H1 (cell line): ENCODE data around the gene MBD5. TPM values are rescaled to one million over a fixed set of nuclear protein-coding genes. Genes with fewer than 3 reads are reported as not detected.

Experiments
- CTCF ChIA-PET: fragments of 300-600 bp; sonication (Branson Sonifier 250); formaldehyde crosslinking; loops from one replicate; lab custom pipeline; 2021; ENCODE audit not compliant: partially characterized antibody; lab: Charles Lee
- POLR2A ChIA-PET: fragments of 300-600 bp; sonication (Branson Sonifier 250); formaldehyde crosslinking; loops from one replicate; lab custom pipeline; 2021; ENCODE audit warnings: inconsistent platforms; ENCODE audit not compliant: partially characterized antibody; lab: Charles Lee
- DNase-seq, 2 experiments: peaks; one replicate each; pipeline versions ENCODE4 v3.0.0 to v3.0.0-alpha.2; 2010 to 2022; ENCODE audit warnings: low spot score in 2 of 2, low read depth in 1 of 2, mixed read lengths in 1 of 2
- FAIRE-seq: peaks from 2 replicates; lab custom pipeline; 2011; peaks lifted over from hg19 to GRCh38; lab: Jason Lieb, UNC
- H2AFZ ChIP-seq: 2 replicates; pipeline ENCODE4 v1.8.1; 2012; ENCODE audit warnings: low read length, inconsistent platforms
- H2AK5ac ChIP-seq: 2 replicates; pipeline ENCODE4 v1.6.1; 2013; ENCODE audit warnings: low read depth, low read length
- H2BK120ac ChIP-seq: replicated peaks from 2 replicates; pipeline ENCODE3; 2013; ENCODE audit warnings: low read depth, low read length, inconsistent platforms
- H2BK12ac ChIP-seq: 2 replicates; pipeline ENCODE4 v1.6.1; 2013; ENCODE audit warnings: low read depth, low read length
- H2BK15ac ChIP-seq: 2 replicates; pipeline ENCODE4 v1.6.1; 2013; ENCODE audit warnings: low read length
- H2BK20ac ChIP-seq: 2 replicates; pipeline ENCODE4 v1.6.1; 2013; ENCODE audit warnings: low read length
- H2BK5ac ChIP-seq: 2 replicates; pipeline ENCODE4 v1.6.1; 2013; ENCODE audit warnings: low read depth, low read length
- H3K14ac ChIP-seq: 2 replicates; pipeline ENCODE4 v1.6.1; 2013; ENCODE audit warnings: inconsistent platforms; ENCODE audit not compliant: insufficient read length
- H3K18ac ChIP-seq: 2 replicates; pipeline ENCODE4 v1.6.1; 2013; ENCODE audit warnings: low read length; ENCODE audit errors: extremely low read depth
- H3K23ac ChIP-seq: 2 replicates; pipeline ENCODE4 v1.6.1; 2013; ENCODE audit warnings: inconsistent platforms; ENCODE audit not compliant: insufficient read length
- H3K23me2 ChIP-seq: 2 replicates; pipeline ENCODE4 v1.6.1; 2013; ENCODE audit warnings: low read depth, low read length
- H3K27ac ChIP-seq: 2 replicates; pipeline ENCODE4 v1.6.1; 2011; ENCODE audit warnings: low read depth, low read length, inconsistent platforms
- H3K27me3 ChIP-seq, 4 experiments: replicated peaks in 1 of 4; 1 replicate in 1 of 4; 2 replicates in 3 of 4; pipeline versions ENCODE4 v1.6.1 to v1.8.1; 2011 to 2013; ENCODE audit warnings: low read length in 3 of 4, mild to moderate bottlenecking in 3 of 4, inconsistent platforms in 2 of 4, mixed read lengths in 2 of 4, moderate library complexity in 1 of 4; ENCODE audit not compliant: control insufficient read depth in 3 of 4, insufficient read depth in 3 of 4; ENCODE audit errors: extremely low read depth in 1 of 4
- H3K36me3 ChIP-seq, 4 experiments: 2 replicates each; pipeline versions ENCODE4 v1.6.1 to v1.8.1; 2011 to 2013; ENCODE audit warnings: mild to moderate bottlenecking in 4 of 4, low read length in 3 of 4, moderate library complexity in 2 of 4, control low read depth in 1 of 4, inconsistent platforms in 1 of 4; ENCODE audit not compliant: insufficient read depth in 4 of 4, control insufficient read depth in 2 of 4
- H3K4ac ChIP-seq: replicated peaks from 2 replicates; pipeline ENCODE3; 2013; ENCODE audit warnings: low read length, low read depth, mixed read lengths, inconsistent platforms; ENCODE audit not compliant: insufficient read length
- H3K4me1 ChIP-seq, 4 experiments: replicated peaks in 1 of 4; 1 replicate in 1 of 4; 2 replicates in 3 of 4; pipeline versions ENCODE4 v1.6.1 to v1.8.1; 2011 to 2013; ENCODE audit warnings: low read length in 3 of 4, inconsistent platforms in 2 of 4, mixed read lengths in 1 of 4; ENCODE audit not compliant: insufficient read depth in 4 of 4, control insufficient read depth in 3 of 4
- H3K4me2 ChIP-seq, 2 experiments: 2 replicates each; pipeline versions ENCODE4 v1.6.1 to v1.8.1; 2011 to 2013; ENCODE audit warnings: low read depth in 2 of 2, low read length in 2 of 2, control low read depth in 1 of 2, inconsistent platforms in 1 of 2, mild to moderate bottlenecking in 1 of 2; ENCODE audit not compliant: insufficient read depth in 1 of 2
- H3K4me3 ChIP-seq, 4 experiments: fragments of 200-600, 300-600 bp in 1 of 4; sonication (generic), shearing (Covaris generic), sonication (Bioruptor Twin) in 1 of 4; 2 replicates each; pipeline versions ENCODE4 v1.5.1 to v1.8.1; 2011 to 2016; ENCODE audit warnings: low read length in 4 of 4, low read depth in 3 of 4, control low read depth in 2 of 4, inconsistent platforms in 2 of 4, mild to moderate bottlenecking in 2 of 4, mixed read lengths in 1 of 4, moderate library complexity in 1 of 4; ENCODE audit not compliant: insufficient read depth in 2 of 4; ENCODE audit errors: extremely low read depth in 1 of 4
- H3K56ac ChIP-seq: replicated peaks from 2 replicates; pipeline ENCODE3; 2013; ENCODE audit warnings: low read depth, mild to moderate bottlenecking, mixed read lengths, low read length, inconsistent platforms; ENCODE audit not compliant: insufficient read length
- H3K79me1 ChIP-seq: 2 replicates; pipeline ENCODE4 v1.6.1; 2013; ENCODE audit warnings: low read depth, low read length, control low read depth
- H3K79me2 ChIP-seq, 2 experiments: 2 replicates each; pipeline versions ENCODE4 v1.6.1 to v1.8.1; 2012 to 2013; ENCODE audit warnings: low read length in 2 of 2, mild to moderate bottlenecking in 2 of 2, inconsistent platforms in 1 of 2; ENCODE audit not compliant: insufficient read depth in 2 of 2, control insufficient read depth in 1 of 2
- H3K9ac ChIP-seq, 4 experiments: replicated peaks in 1 of 4; 1 replicate in 1 of 4; 2 replicates in 3 of 4; pipeline versions ENCODE4 v1.6.1 to v1.8.1; 2011 to 2013; ENCODE audit warnings: low read depth in 3 of 4, low read length in 3 of 4, control low read depth in 2 of 4, mild to moderate bottlenecking in 2 of 4, moderate library complexity in 2 of 4, inconsistent platforms in 1 of 4; ENCODE audit errors: extremely low read depth in 1 of 4
- H3K9me3 ChIP-seq, 2 experiments: 2 replicates each; pipeline versions ENCODE4 v1.6.1 to v1.8.1; 2012 to 2013; ENCODE audit warnings: mild to moderate bottlenecking in 2 of 2, moderate library complexity in 2 of 2, control low read depth in 1 of 2, inconsistent platforms in 1 of 2, low read depth in 1 of 2, low read length in 1 of 2, mixed read lengths in 1 of 2; ENCODE audit not compliant: insufficient read depth in 2 of 2
- H4K20me1 ChIP-seq, 2 experiments: replicated peaks in 1 of 2; 2 replicates each; pipeline versions ENCODE3 to v1.8.1; 2011 to 2013; ENCODE audit warnings: inconsistent platforms in 2 of 2, low read length in 2 of 2, mild to moderate bottlenecking in 1 of 2; ENCODE audit not compliant: insufficient read depth in 2 of 2, control insufficient read depth in 1 of 2
- H4K5ac ChIP-seq: 2 replicates; pipeline ENCODE4 v1.6.1; 2013; ENCODE audit warnings: low read length, low read depth, mixed read lengths, inconsistent platforms; ENCODE audit not compliant: insufficient read length
- H4K8ac ChIP-seq: 2 replicates; pipeline ENCODE4 v1.8.0; 2013; ENCODE audit warnings: mild to moderate bottlenecking, moderate library complexity, low read length, inconsistent platforms; ENCODE audit not compliant: insufficient read depth; ENCODE audit errors: extremely low read depth
- H4K91ac ChIP-seq: replicated peaks from 2 replicates; pipeline ENCODE3; 2013; ENCODE audit warnings: low read length, mixed read lengths, inconsistent platforms; ENCODE audit not compliant: insufficient read length
- EP300 ChIP-seq, 2 experiments: IDR thresholded peaks; 1 replicate in 1 of 2; 2 replicates in 1 of 2; pipeline ENCODE4 v1.6.1; 2011 to 2012; ENCODE audit warnings: low read depth in 2 of 2, low read length in 2 of 2, mild to moderate bottlenecking in 2 of 2, borderline replicate concordance in 1 of 2, inconsistent platforms in 1 of 2, moderate library complexity in 1 of 2
- WGBS, 2 experiments: shearing (Covaris generic) in 1 of 2; methylation state at CpG; one replicate each; pipeline versions ENCODE4 v1.1.6 to v1.1.7; 2013 to 2015; ENCODE audit warnings: low lambda C conversion rate in 2 of 2, mixed read lengths in 2 of 2, inconsistent platforms in 1 of 2, low coverage in 1 of 2, missing lambda C conversion rate in 1 of 2; ENCODE audit not compliant: insufficient replicate concordance in 2 of 2, insufficient coverage in 1 of 2, insufficient read length in 1 of 2; ENCODE audit errors: extremely low coverage in 1 of 2, missing lambda C conversion rate in 1 of 2; 5-methylcytosine and 5-hydroxymethylcytosine counted together
- polyA plus RNA-seq, 7 experiments: library from polyadenylated mRNA; depleted of rRNA in 3 of 7; stranded (reverse) in 5 of 7; unstranded in 2 of 7; fragments of >200 nt in 5 of 7; fragments of 200-250 nt in 2 of 7; gene quantifications; 1 replicate in 5 of 7; 2 replicates in 1 of 7; 4 replicates in 1 of 7; pipeline versions ENCODE4 v1.2.1 to v1.2.3, GENCODE V29; 2011 to 2013; ENCODE audit warnings: missing spikeins in 2 of 7, mixed read lengths in 2 of 7
- total RNA-seq: library from RNA; stranded (reverse); fragmentation: NEBNext Ultra II Directional; extraction: Animal tissue kit (Norgen Biotek cat#: 25700); gene quantifications from 2 replicates; pipeline ENCODE4 v1.2.1, GENCODE V29; 2021

MBD5 gene
- total and polyA plus RNA-seq, 2 of the 8 experiments (the other 6 are each of a cell fraction or from before 2014, with no cell fraction given): 9.7 to 29.4 TPM

DNA sequence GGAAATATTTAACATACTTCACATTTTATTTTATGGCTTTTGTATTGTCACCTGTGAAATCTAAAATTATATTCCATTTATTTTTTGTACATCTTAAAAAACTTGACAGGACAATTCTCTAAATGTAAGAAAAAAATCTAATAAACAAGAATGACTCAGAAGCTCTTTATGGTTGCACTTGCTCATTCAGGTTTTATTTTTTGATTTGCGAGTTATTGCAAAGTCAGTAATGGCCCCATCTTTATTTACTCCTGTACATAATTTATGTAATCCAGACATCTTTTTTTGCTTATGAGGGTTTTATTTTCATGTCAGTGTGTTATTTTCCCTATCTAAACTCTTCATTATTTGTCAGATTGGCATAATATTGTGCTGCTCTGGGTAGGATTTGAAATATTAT, 145.1 kb downstream of the MBD5 start:
- ChIA-PET POLR2A (no interaction called here), CTCF (interaction anchor here (1.4 kb wide), 1 partner anchor 13 kb away, joined by 3 read pairs; no protein-coding TSS in a partner anchor)
- no peak overlapping the region for H3K4ac ChIP-seq
- no peak overlapping the region for H4K5ac ChIP-seq
- no peak overlapping the region for H2BK120ac ChIP-seq
- no peak overlapping the region for H2BK5ac ChIP-seq
- H3K79me2 ChIP-seq: no peaks in the 10 kb centered on the region
- FAIRE-seq (no peak), DNase-seq (no peak)
- no peak overlapping the region for H3K9ac ChIP-seq
- H3K36me3 ChIP-seq: no peaks in the 10 kb centered on the region
- H2AK5ac ChIP-seq: no peak overlapping the region
- H2AFZ ChIP-seq: no peak overlapping the region
- no peak for TF ChIP-seq EP300 (IDR thresholded peaks at IDR 0.05; ENCODE audit: borderline replicate concordance in 1 of 2, low read depth in 2 of 2, low read length in 2 of 2)
- H4K8ac ChIP-seq: no peak overlapping the region
- no peak overlapping the region for H3K56ac ChIP-seq
- no peak overlapping the region for H4K91ac ChIP-seq
- no peak overlapping the region for H2BK15ac ChIP-seq
- H3K18ac ChIP-seq: no peak overlapping the region
- H3K79me1 ChIP-seq: no peaks in the 10 kb centered on the region
- H2BK20ac ChIP-seq: no peak overlapping the region
- no peak overlapping the region for H2BK12ac ChIP-seq
- no peak overlapping the region for H3K23ac ChIP-seq
- H4K20me1 ChIP-seq: peaks cover 0 to 2% of the 10 kb centered on the region in 2 experiments
- no peak overlapping the region for H3K4me2 ChIP-seq
- H3K9me3 ChIP-seq: no peaks in the 10 kb centered on the region
- H3K23me2 ChIP-seq: no peaks in the 10 kb centered on the region
- no peak overlapping the region for H3K27ac ChIP-seq
- H3K14ac ChIP-seq: no peak overlapping the region
- 86% methylated on average over 1 of the region's 1 CpG; no CpG with 5 or more reads in 1 of the 2 experiments for WGBS, 2 experiments
- no peak overlapping the region for H3K4me3 ChIP-seq
- H3K27me3 ChIP-seq: no peaks in the 10 kb centered on the region
- peaks cover 0 to 3% (median 0%) of the 10 kb centered on the region in 4 experiments; a peak in 1 of 7 replicates for H3K4me1 ChIP-seq
